Right ventricle myocardium superior (tissue), 1 donor: Measurements from ENCODE around the gene SLC35F3. TPM values are rescaled to one million over a fixed set of nuclear protein-coding genes. Genes with fewer than 3 reads are reported as not detected.

Source experiments
- ATAC-seq: fragments of 200-7000 bp; cut with Tn5 transposase; one replicate; pipeline ENCODE4 v1.9.1; 2020; ENCODE audit warnings: mild to moderate bottlenecking; ENCODE audit not compliant: poor library complexity
- DNase-seq: peaks from one replicate; pipeline ENCODE4 v3.0.0-alpha.2; 2020
- intact Hi-C: fragments of 100-400 bp; cut with DNase I; formaldehyde crosslinking; loops from one replicate; pipeline ENCODE4 v1.11.2; 2022
- total RNA-seq: library from RNA; stranded (reverse); fragmentation: NEBNext Ultra II Directional; extraction: Animal tissue kit (Norgen Biotek cat#: 25700); gene quantifications from one replicate; pipeline ENCODE4 v1.2.1, GENCODE V29; 2021
- donor health status: DM: no; HTN: yes; CAD: no; lungs with severe emphysema.

The SLC35F3 gene
- total RNA-seq, 1 donor from 2014 or later: not detected

- DNase-seq (no peak), ATAC-seq (no peak)
- intact Hi-C loops: no loop called here
Measured at GRCh38 chr1:234083460-234083859, 179.0 kb downstream of the SLC35F3 start.

- DNase-seq: no peak
- no peak for ATAC-seq
- intact Hi-C loops: no loop called here
Measured at GRCh38 chr1:234089396-234089795, 184.9 kb downstream of the SLC35F3 start.

- no peak for DNase-seq
- intact Hi-C loops: no loop called here
- no peak for ATAC-seq
Measured at GRCh38 chr1:234090212-234091064, 186.0 kb downstream of the SLC35F3 start.

- intact Hi-C loops: no loop called here
- DNase-seq (no peak), ATAC-seq (no peak)
Measured at GRCh38 chr1:234091065-234091401, 186.6 kb downstream of the SLC35F3 start.

GRCh38 chr1:234091876-234092275, 187.4 kb downstream of the SLC35F3 start:
- intact Hi-C loops: no loop called here
- no peak for ATAC-seq
- DNase-seq: no peak

GRCh38 chr1:234093107-234093506, 188.6 kb downstream of the SLC35F3 start:
- intact Hi-C loops: no loop called here
- ATAC-seq: peak; percentile 10
- no peak for DNase-seq

GRCh38 chr1:234093741-234094140, 189.3 kb downstream of the SLC35F3 start:
- intact Hi-C loops: no loop called here
- DNase-seq (peak; percentile 68), ATAC-seq (peak; percentile 95)

GRCh38 chr1:234094172-234094571, 189.7 kb downstream of the SLC35F3 start:
- no peak for ATAC-seq
- intact Hi-C loops: no loop called here
- no peak for DNase-seq

- no peak for ATAC-seq
- DNase-seq: no peak
- intact Hi-C loops: no loop called here
Measured at GRCh38 chr1:234096161-234096770, 191.8 kb downstream of the SLC35F3 start.

GRCh38 chr1:234102583-234102982, 198.1 kb downstream of the SLC35F3 start:
- DNase-seq (peak; percentile 42), ATAC-seq (peak; percentile 58)
- intact Hi-C loops: no loop called here

- intact Hi-C loops: no loop called here
- DNase-seq: no peak
- ATAC-seq: no peak
Measured at GRCh38 chr1:234103198-234103597, 198.7 kb downstream of the SLC35F3 start.

- DNase-seq (no peak), ATAC-seq (no peak)
- intact Hi-C loops: no loop called here
Measured at GRCh38 chr1:234106032-234106431, 201.6 kb downstream of the SLC35F3 start.

GRCh38 chr1:234107416-234108021, 203.0 kb downstream of the SLC35F3 start:
- intact Hi-C loops: no loop called here
- ATAC-seq (no peak), DNase-seq (no peak)

- intact Hi-C loops: no loop called here
- DNase-seq: no peak
- no peak for ATAC-seq
Measured at GRCh38 chr1:234108921-234109320, 204.4 kb downstream of the SLC35F3 start.

- intact Hi-C loops: no loop called here
- no peak for DNase-seq
- no peak for ATAC-seq
Measured at GRCh38 chr1:234109840-234110239, 205.4 kb downstream of the SLC35F3 start.

- ATAC-seq: peak; percentile 68
- intact Hi-C loops: no loop called here
- peak; percentile 46 for DNase-seq
Measured at GRCh38 chr1:234111458-234112142, 207.1 kb downstream of the SLC35F3 start.

- peak; percentile 62 for ATAC-seq
- intact Hi-C loops: no loop called here
- DNase-seq: no peak
Measured at GRCh38 chr1:234114648-234115307, 210.3 kb downstream of the SLC35F3 start.

GRCh38 chr1:234118911-234119310, 214.4 kb downstream of the SLC35F3 start:
- DNase-seq: no peak
- no peak for ATAC-seq
- intact Hi-C loops: no loop called here

GRCh38 chr1:234119431-234119830, 215.0 kb downstream of the SLC35F3 start:
- ATAC-seq (no peak), DNase-seq (no peak)
- intact Hi-C loops: no loop called here
